ENCODE data around the gene NAV3.

GRCh38 chr12:78060186-78060585 lies 229.5 kb downstream of the NAV3 start:
- TF ChIP-seq RAD21 (IDR thresholded peaks at IDR 0.05) = no peak
- TF ChIP-seq CTCF (IDR thresholded peaks at IDR 0.05; ENCODE audit: low read depth, low read length, missing input control) = no peak
- TF ChIP-seq YY1 (IDR thresholded peaks at IDR 0.05) = no peak
- TF ChIP-seq MAX (IDR thresholded peaks at IDR 0.05) = no peak
- TF ChIP-seq JUND (IDR thresholded peaks at IDR 0.05) = no peak
- TF ChIP-seq GABPA (IDR thresholded peaks at IDR 0.05 in 1 of 2, conservative IDR thresholded peaks at IDR 0.05 in 1 of 2) = no peak
- TF ChIP-seq ATF3 (IDR thresholded peaks at IDR 0.05) = no peak
- TF ChIP-seq NR2F2 (IDR thresholded peaks at IDR 0.05) = no peak
- TF ChIP-seq HNF4A (conservative IDR thresholded peaks at IDR 0.05) = no peak
- no peak for TF ChIP-seq EGR1 (IDR thresholded peaks at IDR 0.05; ENCODE audit: low read depth in 2 of 2)
- TF ChIP-seq RXRA (IDR thresholded peaks at IDR 0.05) = no peak
